Activated CD8-positive, alpha-beta T cell treated with anti-CD3 and anti-CD28 coated beads for 36 hours (primary cell): ENCODE data around the gene BTBD19. TPM values are rescaled to one million over a fixed set of nuclear protein-coding genes. Genes with fewer than 3 reads are reported as not detected.

ENCODE experiments used
- ATAC-seq: fragments of 200-7000 bp; cut with Tn5 transposase; one replicate; pipeline ENCODE4 v1.10.0; 2021; ENCODE audit warnings: mild to moderate bottlenecking, moderate library complexity
- CTCF ChIA-PET: fragments of 350-600 bp; sonication (Branson Sonifier 250); formaldehyde crosslinking; loops from one replicate; lab custom pipeline; 2021; ENCODE audit warnings: antibody characterized with exemption; lab: Charles Lee
- POLR2A ChIA-PET: fragments of 350-600 bp; sonication (Branson Sonifier 250); formaldehyde crosslinking; loops from one replicate; lab custom pipeline; 2021; ENCODE audit warnings: antibody characterized with exemption; lab: Charles Lee
- DNase-seq: peaks from one replicate; pipeline ENCODE4 v3.0.0-alpha.2; 2020
- H3K27ac Mint-ChIP-seq: one replicate; pipeline ENCODE4 v1.8.0; 2021; ENCODE audit warnings: mild to moderate bottlenecking, mixed read lengths
- H3K27me3 Mint-ChIP-seq: one replicate; pipeline ENCODE4 v1.8.0; 2021; ENCODE audit warnings: mixed read lengths
- H3K36me3 Mint-ChIP-seq: one replicate; pipeline ENCODE4 v1.8.0; 2021; ENCODE audit warnings: low read depth, mixed read lengths
- H3K4me1 Mint-ChIP-seq: one replicate; pipeline ENCODE4 v1.8.0; 2021; ENCODE audit warnings: low read depth, mixed read lengths
- H3K4me3 Mint-ChIP-seq: one replicate; pipeline ENCODE4 v1.8.0; 2021; ENCODE audit warnings: mild to moderate bottlenecking, moderate library complexity, mixed read lengths
- H3K9me3 Mint-ChIP-seq: one replicate; pipeline ENCODE4 v1.8.0; 2021; ENCODE audit warnings: mixed read lengths
- intact Hi-C: fragments of 100-400 bp; cut with micrococcal nuclease; formaldehyde crosslinking; loops from one replicate; pipeline ENCODE4 v1.10.0; 2022
- total RNA-seq, 2 experiments: library from RNA; stranded (reverse); gene quantifications; one replicate each; pipeline ENCODE4 v1.2.3, GENCODE V29; 2021
- TF ChIP-seq, protein P1 (sequence below): fragments of 200-600 bp; IDR thresholded peaks from one replicate; pipeline ENCODE4 v1.8.0; 2022; ENCODE audit warnings: antibody characterized with exemption, mild to moderate bottlenecking

Gene BTBD19
- total RNA-seq, 2 experiments from 2014 or later, result 4.8 to 5.6 TPM

DNA sequence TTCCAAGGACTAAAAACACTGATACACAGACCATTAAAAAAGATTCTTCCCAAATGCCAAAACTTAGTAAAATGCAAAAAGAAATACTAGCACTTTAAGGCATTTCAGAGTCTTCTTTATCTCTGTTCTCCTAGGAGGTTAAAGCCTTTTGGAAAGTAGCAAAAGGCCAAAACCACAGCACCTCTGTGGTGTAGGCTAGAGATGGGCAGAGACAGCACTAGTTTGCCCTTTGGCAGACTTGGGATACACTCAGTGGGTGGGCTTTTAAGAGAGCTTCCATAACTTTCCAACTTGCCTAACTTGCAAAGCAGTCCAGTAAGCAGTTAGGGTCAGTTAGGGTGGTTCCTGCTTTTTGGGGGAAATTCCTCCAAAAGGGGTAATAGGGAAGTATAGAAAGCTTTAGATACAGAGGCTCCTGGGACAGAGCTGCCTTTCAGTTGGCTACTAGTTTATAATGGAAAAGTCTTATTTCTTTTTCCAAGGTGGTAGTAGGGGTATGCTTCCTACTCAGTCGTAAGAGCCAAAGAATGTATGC lies 52.6 kb downstream of the BTBD19 start:
- ChIA-PET CTCF (interaction anchor here (1.5 to 2.0 kb wide), 2 partner anchors 13 to 24 kb away, joined by 3 to 6 read pairs; no protein-coding TSS in a partner anchor), POLR2A (interaction anchor here (0.6 to 1.3 kb wide), 4 partner anchors 18 to 85 kb away, joined by 3 to 4 read pairs (median 3); no protein-coding TSS in a partner anchor)
- no peak overlapping the region for H3K4me3 Mint-ChIP-seq
- no peaks in the 10 kb centered on the region for H3K4me1 Mint-ChIP-seq
- peaks cover 15% of the 10 kb centered on the region for H3K36me3 Mint-ChIP-seq
- no peak for ATAC-seq
- no peak for DNase-seq
- intact Hi-C loops, result no loop called here
- TF ChIP-seq, protein P1, sequence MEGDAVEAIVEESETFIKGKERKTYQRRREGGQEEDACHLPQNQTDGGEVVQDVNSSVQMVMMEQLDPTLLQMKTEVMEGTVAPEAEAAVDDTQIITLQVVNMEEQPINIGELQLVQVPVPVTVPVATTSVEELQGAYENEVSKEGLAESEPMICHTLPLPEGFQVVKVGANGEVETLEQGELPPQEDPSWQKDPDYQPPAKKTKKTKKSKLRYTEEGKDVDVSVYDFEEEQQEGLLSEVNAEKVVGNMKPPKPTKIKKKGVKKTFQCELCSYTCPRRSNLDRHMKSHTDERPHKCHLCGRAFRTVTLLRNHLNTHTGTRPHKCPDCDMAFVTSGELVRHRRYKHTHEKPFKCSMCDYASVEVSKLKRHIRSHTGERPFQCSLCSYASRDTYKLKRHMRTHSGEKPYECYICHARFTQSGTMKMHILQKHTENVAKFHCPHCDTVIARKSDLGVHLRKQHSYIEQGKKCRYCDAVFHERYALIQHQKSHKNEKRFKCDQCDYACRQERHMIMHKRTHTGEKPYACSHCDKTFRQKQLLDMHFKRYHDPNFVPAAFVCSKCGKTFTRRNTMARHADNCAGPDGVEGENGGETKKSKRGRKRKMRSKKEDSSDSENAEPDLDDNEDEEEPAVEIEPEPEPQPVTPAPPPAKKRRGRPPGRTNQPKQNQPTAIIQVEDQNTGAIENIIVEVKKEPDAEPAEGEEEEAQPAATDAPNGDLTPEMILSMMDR, result no peak
- no peaks in the 10 kb centered on the region for H3K27me3 Mint-ChIP-seq
- H3K27ac Mint-ChIP-seq, result no peak overlapping the region
- no peaks in the 10 kb centered on the region for H3K9me3 Mint-ChIP-seq

DNA sequence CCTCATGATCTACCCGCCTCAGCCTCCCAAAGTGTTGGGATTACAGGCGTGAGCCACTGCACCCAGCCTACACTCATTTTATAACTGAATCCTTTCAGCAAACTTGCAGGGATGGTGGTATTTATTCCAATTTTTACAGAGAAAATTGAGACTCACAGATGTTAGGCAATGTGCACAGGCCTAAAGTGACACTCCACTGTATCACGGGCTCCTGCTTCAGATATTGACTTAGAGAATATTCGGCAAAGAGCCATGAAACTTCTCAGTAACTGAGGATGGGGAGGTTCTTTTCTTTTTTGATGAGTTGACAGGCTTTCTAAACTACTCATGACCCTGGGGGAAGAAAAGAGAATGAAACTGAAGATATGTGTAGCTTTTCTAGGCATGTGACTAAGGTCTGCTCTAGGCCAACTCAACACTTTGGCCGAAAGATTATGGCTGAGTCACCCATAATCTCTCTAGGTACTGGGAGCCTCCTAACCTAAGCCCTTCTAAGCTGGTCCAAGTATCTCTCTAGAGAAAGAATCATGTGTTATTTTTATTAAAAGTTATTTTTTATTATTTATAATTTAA lies 54.6 kb downstream of the BTBD19 start:
- ChIA-PET POLR2A (interaction anchor here (1.6 kb wide), 1 partner anchor 42 kb away, joined by 3 read pairs; no protein-coding TSS in a partner anchor), CTCF (interaction anchor here (1.1 kb wide), 1 partner anchor 10 kb away, joined by 3 read pairs; no protein-coding TSS in a partner anchor)
- Mint-ChIP-seq H3K27me3 (no peaks in the 10 kb centered on the region), H3K27ac (no peak overlapping the region), H3K4me3 (no peak overlapping the region), H3K9me3 (no peaks in the 10 kb centered on the region), H3K4me1 (no peaks in the 10 kb centered on the region), H3K36me3 (peaks cover 7% of the 10 kb centered on the region)
- TF ChIP-seq, protein P1, result no peak
- DNase-seq (no peak), ATAC-seq (no peak)
- intact Hi-C loops, result no loop called here

Other genes with a start within 250 kb of the BTBD19 start
- 1 to 10 TPM; 2.3 to 3.5 TPM for gene TMEM53, start 134.0 kb upstream of the BTBD19 start, total RNA-seq
- 100 to 1,000 TPM; 162 to 165 TPM for gene ARMH1, start 133.8 kb upstream of the BTBD19 start, total RNA-seq
- gene RNU5D-1, start 77.4 kb upstream of the BTBD19 start, total RNA-seq, result not detected
- gene KIF2C, start 68.7 kb upstream of the BTBD19 start, total RNA-seq, result 10 to 100 TPM; 92.6 to 95.0 TPM
- gene RPS8, start 33.0 kb upstream of the BTBD19 start, total RNA-seq, result 1,000 to 10,000 TPM; 3,218 to 3,314 TPM
- 1 to 10 TPM in 1 of 2 experiments, under 1 TPM in 1; 0.87 to 1.0 TPM for gene BEST4, start 20.4 kb upstream of the BTBD19 start, total RNA-seq
- gene PLK3, start 8.1 kb upstream of the BTBD19 start, total RNA-seq, result 10 to 100 TPM; 36.4 to 36.6 TPM
- gene DYNLT4, start 1.2 kb upstream of the BTBD19 start, total RNA-seq, result 1 to 10 TPM in 1 of 2 experiments, under 1 TPM in 1; 0.36 to 1.1 TPM
- under 1 TPM; 0.13 to 0.97 TPM for gene PTCH2, start 34.7 kb downstream of the BTBD19 start, total RNA-seq
- gene EIF2B3, start 178.1 kb downstream of the BTBD19 start, total RNA-seq, result 10 to 100 TPM; 40.5 to 45.3 TPM
- 10 to 100 TPM; 16.4 to 16.9 TPM for gene HECTD3, start 202.8 kb downstream of the BTBD19 start, total RNA-seq
- 100 to 1,000 TPM; 109 to 113 TPM for gene UROD, start 203.7 kb downstream of the BTBD19 start, total RNA-seq